HG03442 (cell line): ENCODE results near the gene ZAR1L.

Experiments used
- ATAC-seq: cut with Tn5 transposase; IDR thresholded peaks from one replicate; pipeline ENCODE4 v1.9.1; 2021; ENCODE audit warnings: mild to moderate bottlenecking, moderate library complexity; ENCODE audit not compliant: unreplicated experiment

The ZAR1L gene

GRCh38 chr13:32302461-32302860 lies 12.7 kb downstream of the ZAR1L start:
- ATAC-seq: no peak

- ATAC-seq: no peak
Observed at GRCh38 chr13:32300920-32301319, 14.2 kb downstream of the ZAR1L start.

- ATAC-seq: no peak
Observed at GRCh38 chr13:32300406-32300805, 14.8 kb downstream of the ZAR1L start.

GRCh38 chr13:32299893-32300292 lies 15.3 kb downstream of the ZAR1L start:
- ATAC-seq: no peak

GRCh38 chr13:32298695-32299094 lies 16.5 kb downstream of the ZAR1L start:
- ATAC-seq: no peak

GRCh38 chr13:32297206-32297605 lies 18.0 kb downstream of the ZAR1L start:
- no peak for ATAC-seq

- no peak for ATAC-seq
Observed at GRCh38 chr13:32285633-32285965, 29.6 kb downstream of the ZAR1L start.

GRCh38 chr13:32284927-32285632 lies 30.1 kb downstream of the ZAR1L start:
- ATAC-seq: no peak

- no peak for ATAC-seq
Observed at GRCh38 chr13:32282096-32282711, 33.0 kb downstream of the ZAR1L start.

- no peak for ATAC-seq
Observed at GRCh38 chr13:32281096-32281495, 34.1 kb downstream of the ZAR1L start.

GRCh38 chr13:32278426-32278825 lies 36.7 kb downstream of the ZAR1L start:
- peak; percentile 76 for ATAC-seq

- ATAC-seq: no peak
Observed at GRCh38 chr13:32277839-32278238, 37.3 kb downstream of the ZAR1L start.

- ATAC-seq: no peak
Observed at GRCh38 chr13:32272021-32272683, 43.0 kb downstream of the ZAR1L start.

GRCh38 chr13:32267836-32268439 lies 47.2 kb downstream of the ZAR1L start:
- ATAC-seq: peak; percentile 89

- no peak for ATAC-seq
Observed at GRCh38 chr13:32266130-32266529, 49.0 kb downstream of the ZAR1L start.

- ATAC-seq: no peak
Observed at GRCh38 chr13:32265726-32266125, 49.4 kb downstream of the ZAR1L start.

- ATAC-seq: no peak
Observed at GRCh38 chr13:32264407-32264806, 50.8 kb downstream of the ZAR1L start.

- no peak for ATAC-seq
Observed at GRCh38 chr13:32262619-32263018, 52.5 kb downstream of the ZAR1L start.

GRCh38 chr13:32262165-32262564 lies 53.0 kb downstream of the ZAR1L start:
- no peak for ATAC-seq

- ATAC-seq: no peak
Observed at GRCh38 chr13:32261567-32261966, 53.6 kb downstream of the ZAR1L start.

- no peak for ATAC-seq
Observed at GRCh38 chr13:32259116-32259515, 56.0 kb downstream of the ZAR1L start.

GRCh38 chr13:32257649-32258048 lies 57.5 kb downstream of the ZAR1L start:
- no peak for ATAC-seq
